Cortex of kidney (tissue), 1 donor: ENCODE data around the gene ARHGAP12.
"Not testable (repeated sequence)": the region's sequence is repeated elsewhere in the genome, so short reads cannot be mapped to it uniquely, and the experiment has no call there.

Experiments
- DNase-seq: peaks from one replicate; lab custom pipeline; 2025; lab: John Stamatoyannopoulos, UW

Gene ARHGAP12

DNA sequence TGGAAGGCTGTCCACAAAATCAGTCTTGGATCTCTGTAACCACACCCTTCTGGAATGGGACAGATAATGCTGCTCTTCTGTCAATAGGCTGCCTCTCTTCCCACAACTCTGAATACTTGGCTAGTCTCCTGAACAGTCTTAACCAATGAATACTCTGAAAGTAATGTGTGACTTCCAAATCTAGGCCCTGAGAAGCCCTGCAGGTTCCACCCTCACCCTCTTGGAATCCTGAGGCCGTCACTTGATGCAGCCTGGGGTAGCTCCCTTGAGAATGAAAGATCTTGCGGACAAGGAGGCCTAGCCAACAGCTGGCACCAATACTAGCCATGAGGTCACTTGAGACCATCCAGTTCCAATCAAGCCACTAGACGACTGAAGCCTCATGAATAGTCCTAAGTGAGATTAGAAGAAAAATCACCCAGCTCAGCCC, 109.2 kb downstream of the ARHGAP12 start:
- DNase-seq, result no peak

DNA sequence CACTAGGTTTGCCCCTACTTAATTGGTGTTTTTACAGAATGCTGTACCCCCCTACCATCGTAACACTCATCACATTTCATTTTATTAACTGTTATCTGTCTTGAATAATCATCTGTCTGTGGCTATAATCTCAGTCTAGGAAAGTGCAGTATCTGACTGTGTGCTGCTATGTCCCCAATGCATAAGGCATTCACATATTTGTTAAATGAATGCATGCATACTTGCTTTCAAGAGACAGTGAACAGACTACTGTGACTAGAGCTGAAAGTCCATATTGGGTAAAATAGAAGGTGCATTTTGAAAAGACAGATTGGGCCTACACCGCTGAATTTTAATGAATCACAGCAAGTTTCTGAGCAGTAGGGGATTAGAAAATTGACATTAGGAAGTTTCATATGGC, 112.3 kb downstream of the ARHGAP12 start:
- no peak for DNase-seq

DNA sequence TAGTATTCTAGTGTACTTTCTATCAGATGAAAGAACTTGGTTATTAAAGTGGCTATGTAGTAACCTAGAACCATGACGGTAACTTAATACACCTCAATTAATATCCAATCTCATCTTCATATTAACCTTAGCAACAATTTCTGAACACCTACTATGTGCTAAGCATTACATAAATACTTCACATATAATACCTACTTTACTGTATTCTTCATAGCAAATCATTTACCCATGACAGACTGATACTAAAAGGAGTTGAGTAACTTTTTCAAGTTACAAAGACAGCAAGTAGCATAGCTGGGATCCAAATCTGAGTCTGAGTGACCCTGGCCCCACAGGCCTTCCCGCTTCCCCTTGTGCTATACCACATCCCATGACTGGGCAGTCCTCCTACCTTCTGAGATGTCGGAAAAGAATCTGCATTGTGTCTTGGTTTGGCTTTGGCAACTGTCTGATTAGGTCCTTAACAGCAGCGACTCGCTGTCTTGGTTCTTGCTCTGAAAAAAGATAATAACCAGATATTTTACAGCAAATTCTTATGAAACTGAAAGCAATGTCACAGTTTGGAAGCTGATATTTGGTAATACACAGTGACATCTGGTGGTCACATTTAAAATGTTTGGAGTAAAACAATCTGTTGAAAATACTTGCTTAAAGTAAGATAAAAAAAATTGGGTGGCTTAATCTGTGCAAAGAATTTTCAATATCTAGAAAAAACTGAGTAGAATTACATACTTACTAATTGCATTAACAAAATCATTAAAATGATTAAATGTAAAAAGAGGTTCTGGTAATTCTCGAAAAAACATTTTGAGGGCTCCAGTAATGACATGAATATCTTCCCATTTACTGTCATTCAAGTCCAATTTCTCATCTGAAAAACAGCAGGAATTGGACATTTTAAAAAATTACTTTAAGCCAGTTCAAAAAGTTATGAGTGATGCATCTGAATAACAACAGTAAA, 120.1 kb downstream of the ARHGAP12 start:
- no peak for DNase-seq

GRCh38 chr10:31804352-31804810, 124.2 kb downstream of the ARHGAP12 start:
- DNase-seq, result no peak

DNA sequence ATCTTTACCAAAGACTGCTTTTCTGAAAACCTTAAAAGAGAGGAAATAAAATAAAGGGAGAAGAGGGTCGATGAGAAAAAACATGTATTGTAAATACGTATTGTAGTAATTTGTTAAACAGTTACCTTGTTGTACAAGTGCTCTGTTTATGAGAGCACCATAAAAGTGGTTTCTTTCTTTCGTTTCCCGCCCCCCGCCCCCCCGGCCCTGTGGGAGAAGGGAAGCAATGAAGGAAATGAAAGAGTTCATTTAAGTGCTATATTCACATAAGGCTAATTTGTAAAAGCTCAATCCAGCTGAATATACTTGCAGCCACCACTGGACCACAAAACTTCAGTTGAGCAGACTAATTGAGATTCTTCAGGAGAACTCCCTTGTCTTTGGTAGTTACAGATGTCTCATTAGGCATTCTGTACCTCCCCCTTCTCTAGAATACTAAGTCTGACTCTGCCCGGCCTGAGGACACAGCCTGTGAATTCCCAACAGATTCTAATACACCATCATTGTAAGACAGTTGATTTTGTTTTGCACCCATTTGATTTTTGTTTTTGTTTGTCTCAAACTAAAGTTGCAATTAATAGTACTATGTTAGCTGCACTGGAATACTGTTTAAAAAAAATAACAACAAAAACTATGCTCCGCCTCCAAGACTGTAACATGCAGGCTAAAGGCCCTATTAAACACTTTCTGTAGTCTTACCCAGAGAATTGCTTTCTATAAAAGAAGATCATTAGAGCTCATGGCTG, 124.9 kb downstream of the ARHGAP12 start:
- no peak for DNase-seq

GRCh38 chr10:31799181-31799580, 129.4 kb downstream of the ARHGAP12 start:
- DNase-seq, result no peak

- DNase-seq, result no peak
Observed at GRCh38 chr10:31792745-31793144, 135.9 kb downstream of the ARHGAP12 start.

GRCh38 chr10:31789555-31789954, 139.1 kb downstream of the ARHGAP12 start:
- no peak for DNase-seq

- DNase-seq, result no peak
Observed at GRCh38 chr10:31782701-31783100, 145.9 kb downstream of the ARHGAP12 start.

- no peak for DNase-seq
Observed at GRCh38 chr10:31780717-31781116, 147.9 kb downstream of the ARHGAP12 start.

DNA sequence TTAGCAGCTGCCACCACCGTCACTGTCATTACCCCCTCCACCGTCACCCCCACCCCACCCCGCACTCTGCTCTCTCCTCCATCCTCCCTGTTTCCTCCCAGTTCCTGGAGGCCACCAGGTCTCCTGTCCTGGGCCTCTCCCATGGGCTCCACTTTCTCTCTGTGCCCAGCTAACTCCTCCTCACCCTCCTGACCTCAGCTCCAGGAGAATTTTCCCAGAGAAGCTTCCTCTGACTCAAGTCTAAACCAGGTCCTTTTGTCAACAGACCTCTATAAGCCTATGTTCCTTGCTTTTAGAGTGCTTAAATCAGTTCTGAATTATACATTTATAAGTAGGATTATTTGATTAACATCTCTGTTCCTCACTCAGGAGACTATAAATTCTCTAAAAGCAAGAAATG, 150.0 kb downstream of the ARHGAP12 start:
- DNase-seq, result no peak

DNA sequence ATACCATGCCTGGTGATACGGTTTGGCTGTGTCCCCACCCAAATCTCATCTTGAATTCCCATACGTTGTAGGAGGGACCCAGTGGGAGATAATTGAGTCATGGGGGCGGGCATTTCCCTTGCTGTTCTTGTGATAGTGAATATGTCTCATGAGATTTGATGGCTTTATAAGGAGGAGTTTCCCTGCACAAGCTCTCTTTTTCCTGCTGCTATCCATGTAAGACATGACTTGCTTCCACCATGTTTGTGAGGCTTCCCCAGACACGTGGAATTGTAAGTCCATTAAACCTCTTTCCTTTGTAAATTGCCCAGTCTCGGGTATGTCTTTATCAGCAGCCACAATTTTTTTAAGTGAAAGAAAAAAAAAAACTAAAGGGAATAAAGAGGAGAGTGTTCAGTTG, 152.5 kb downstream of the ARHGAP12 start:
- no peak for DNase-seq

- no peak for DNase-seq
Observed at GRCh38 chr10:31774928-31775650, 153.5 kb downstream of the ARHGAP12 start.

- no peak for DNase-seq
Observed at GRCh38 chr10:31774299-31774900, 154.2 kb downstream of the ARHGAP12 start.

DNA sequence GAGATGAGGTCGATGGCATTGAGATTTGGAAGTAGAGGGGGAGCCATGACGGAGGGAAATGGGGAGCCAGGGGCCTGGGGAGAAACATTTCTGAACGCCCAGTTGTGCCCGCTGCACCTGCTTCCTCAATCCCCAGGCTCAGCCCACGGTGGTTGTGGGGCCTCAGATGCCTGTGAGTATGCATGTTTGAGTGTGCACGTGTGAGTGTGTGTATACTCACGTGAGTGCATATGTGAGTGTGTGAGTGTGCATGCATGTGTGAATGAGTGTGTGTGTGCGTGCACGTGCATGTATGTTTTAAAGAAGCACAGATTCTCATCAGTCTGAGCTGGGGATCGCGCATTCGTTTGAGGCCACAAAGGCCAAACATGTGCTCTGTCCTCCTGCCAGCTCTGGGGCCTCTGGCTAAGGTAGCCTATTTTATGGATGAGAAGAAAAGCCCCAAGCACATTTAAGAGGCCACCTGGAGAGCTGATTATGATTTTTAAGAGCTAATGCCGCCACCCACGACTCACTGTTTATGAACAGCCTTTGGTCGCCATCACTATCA, 154.8 kb downstream of the ARHGAP12 start:
- DNase-seq, result no peak

DNA sequence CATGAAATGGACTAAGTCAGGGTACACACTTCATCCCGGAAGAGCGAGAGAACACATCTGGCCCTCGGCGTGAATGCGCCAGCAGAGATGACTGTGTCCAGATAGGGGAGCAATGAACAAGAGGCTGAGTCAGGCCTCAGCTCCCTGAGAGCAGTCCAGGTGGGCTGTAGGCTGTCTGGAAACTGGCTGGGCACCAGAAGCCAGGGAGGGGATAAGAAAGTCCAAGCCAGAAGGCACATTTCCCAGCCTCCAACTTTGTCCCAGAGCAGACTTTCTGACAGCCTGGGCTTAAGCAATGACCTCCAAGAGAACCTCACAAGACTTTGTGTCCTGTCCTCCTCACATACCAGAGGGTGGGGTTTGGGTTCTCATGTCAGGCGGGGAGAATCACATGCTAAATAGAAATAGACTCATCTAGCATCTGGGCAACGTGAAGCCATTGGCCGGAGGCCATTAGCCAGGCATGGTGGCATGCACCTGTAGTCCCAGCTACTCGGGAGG, 157.2 kb downstream of the ARHGAP12 start:
- DNase-seq, result no peak

DNA sequence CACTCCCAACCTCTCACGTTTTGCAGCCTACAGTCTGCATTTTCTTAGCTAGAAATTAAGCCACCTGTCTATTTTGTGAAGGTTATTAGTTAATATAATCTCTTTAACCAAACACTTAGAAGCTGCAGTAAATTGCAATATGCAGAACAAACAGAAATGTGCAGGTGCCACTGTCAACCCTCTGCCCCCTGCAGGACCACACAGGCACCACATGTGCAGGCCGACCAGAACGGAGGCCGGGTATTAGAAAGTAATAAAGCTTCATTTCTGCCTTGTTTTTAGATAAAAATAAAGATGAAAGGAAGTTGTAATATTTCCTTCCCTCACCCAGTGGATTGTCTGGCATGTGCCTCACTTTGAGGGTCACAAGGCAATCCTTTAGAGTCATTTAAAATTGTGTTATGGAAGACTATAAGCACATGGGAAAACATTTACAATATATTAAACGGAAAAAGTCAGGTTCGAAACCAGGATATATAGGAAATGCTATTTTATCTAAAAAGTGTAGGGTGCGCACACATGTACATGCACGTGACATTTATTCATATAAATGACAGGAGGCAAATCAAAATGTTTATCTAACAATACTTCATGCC, 158.2 kb downstream of the ARHGAP12 start:
- no peak for DNase-seq

DNA sequence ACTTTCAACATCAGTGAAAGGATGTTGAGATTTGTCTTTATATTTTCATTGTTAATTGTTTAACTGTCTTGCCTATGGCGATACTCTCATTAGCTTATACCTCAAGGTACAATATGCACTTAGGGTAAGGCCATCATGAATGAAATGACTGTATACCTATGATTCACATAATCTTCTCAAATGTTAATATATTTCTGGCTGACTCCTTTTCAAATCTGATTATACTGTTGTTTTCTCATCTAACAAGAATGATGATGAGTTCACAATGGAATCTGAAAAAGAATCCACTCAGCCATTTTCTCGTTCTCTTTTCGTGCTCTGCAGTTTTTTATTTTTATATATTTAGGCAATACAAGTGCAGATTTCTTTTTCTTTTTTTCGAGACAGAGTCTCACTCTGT, 159.1 kb downstream of the ARHGAP12 start:
- no peak for DNase-seq

GRCh38 chr10:31768935-31769334, 159.7 kb downstream of the ARHGAP12 start:
- DNase-seq, result not testable (repeated sequence)

- DNase-seq, result no peak
Observed at GRCh38 chr10:31768467-31768866, 160.2 kb downstream of the ARHGAP12 start.

DNA sequence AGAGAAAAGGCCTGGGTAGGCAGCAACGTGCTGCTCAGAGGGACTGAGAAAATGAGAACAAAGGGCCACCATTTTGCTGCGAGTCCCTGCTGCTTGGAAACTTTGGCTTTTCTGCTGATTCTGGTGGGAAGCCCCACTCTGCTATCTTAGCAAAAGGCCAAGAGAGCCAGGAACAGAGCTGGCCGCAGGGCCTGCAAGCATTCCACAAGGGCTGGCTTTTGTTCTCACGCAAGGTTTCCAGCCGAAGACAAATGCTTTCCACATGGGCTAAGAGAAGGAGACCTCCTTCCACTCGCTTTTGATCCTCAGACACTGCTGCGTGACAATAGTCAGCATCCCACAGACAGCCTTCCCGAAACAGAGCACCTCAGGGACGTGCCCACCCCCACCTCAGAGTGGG, 163.1 kb downstream of the ARHGAP12 start:
- no peak for DNase-seq
